HuH-7 (cell line): Measurements from ENCODE around the gene KRTAP10-6.
"Not testable (repeated sequence)": the region's sequence is repeated elsewhere in the genome, so short reads cannot be mapped to it uniquely, and the experiment has no call there.

Experiments
- DNase-seq: peaks from one replicate; pipeline ENCODE4 v3.0.0; 2011; ENCODE audit warnings: low spot score

The KRTAP10-6 gene

GRCh38 chr21:44578371-44579055 lies 13.8 kb downstream of the KRTAP10-6 start:
- no peak for DNase-seq

- DNase-seq: no peak
These were observed 16.3 kb downstream of the KRTAP10-6 start for GRCh38 chr21:44576025-44576420.

- DNase-seq: no peak
These were observed 16.8 kb downstream of the KRTAP10-6 start for GRCh38 chr21:44575307-44576024.

- peak; percentile 90 for DNase-seq
These were observed 17.6 kb downstream of the KRTAP10-6 start for GRCh38 chr21:44574457-44575306.

- DNase-seq: not testable (repeated sequence)
These were observed 18.5 kb downstream of the KRTAP10-6 start, which contains the start of gene KRTAP10-4 for GRCh38 chr21:44573630-44574456. Gene KRTAP10-4, plus strand, starts transcription at chr21:44573729. Its CDS starts 30 bp downstream, at chr21:44573759.

GRCh38 chr21:44572959-44573583 lies 19.2 kb downstream of the KRTAP10-6 start:
- DNase-seq: no peak

GRCh38 chr21:44571844-44572782 lies 20.2 kb downstream of the KRTAP10-6 start:
- DNase-seq: no peak

- no peak for DNase-seq
These were observed 21.0 kb downstream of the KRTAP10-6 start for GRCh38 chr21:44571296-44571695.

- no peak for DNase-seq
These were observed 22.3 kb downstream of the KRTAP10-6 start for GRCh38 chr21:44569861-44570517.

GRCh38 chr21:44568667-44569556 lies 23.4 kb downstream of the KRTAP10-6 start:
- DNase-seq: no peak

- DNase-seq: no peak
These were observed 24.0 kb downstream of the KRTAP10-6 start for GRCh38 chr21:44568261-44568660.

GRCh38 chr21:44567481-44568171 lies 24.7 kb downstream of the KRTAP10-6 start:
- DNase-seq: no peak

- no peak for DNase-seq
These were observed 25.9 kb downstream of the KRTAP10-6 start for GRCh38 chr21:44566403-44566802.

GRCh38 chr21:44564886-44565598 lies 27.3 kb downstream of the KRTAP10-6 start:
- DNase-seq: no peak

- DNase-seq: no peak
These were observed 28.2 kb downstream of the KRTAP10-6 start for GRCh38 chr21:44564099-44564498.

- DNase-seq: no peak
These were observed 33.6 kb downstream of the KRTAP10-6 start, which contains the start of gene KRTAP10-3 for GRCh38 chr21:44558695-44559094. Gene KRTAP10-3, minus strand, starts transcription at chr21:44558795. Its CDS starts 80 bp downstream, at chr21:44558715.

- DNase-seq: not testable (repeated sequence)
These were observed 34.0 kb downstream of the KRTAP10-6 start for GRCh38 chr21:44558329-44558675.
